ENCODE data around the gene PAIP2.
"Not testable (repeated sequence)": the region's sequence is repeated elsewhere in the genome, so short reads cannot be mapped to it uniquely, and the experiment has no call there.

Gene PAIP2, protein sequence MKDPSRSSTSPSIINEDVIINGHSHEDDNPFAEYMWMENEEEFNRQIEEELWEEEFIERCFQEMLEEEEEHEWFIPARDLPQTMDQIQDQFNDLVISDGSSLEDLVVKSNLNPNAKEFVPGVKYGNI

DNA sequence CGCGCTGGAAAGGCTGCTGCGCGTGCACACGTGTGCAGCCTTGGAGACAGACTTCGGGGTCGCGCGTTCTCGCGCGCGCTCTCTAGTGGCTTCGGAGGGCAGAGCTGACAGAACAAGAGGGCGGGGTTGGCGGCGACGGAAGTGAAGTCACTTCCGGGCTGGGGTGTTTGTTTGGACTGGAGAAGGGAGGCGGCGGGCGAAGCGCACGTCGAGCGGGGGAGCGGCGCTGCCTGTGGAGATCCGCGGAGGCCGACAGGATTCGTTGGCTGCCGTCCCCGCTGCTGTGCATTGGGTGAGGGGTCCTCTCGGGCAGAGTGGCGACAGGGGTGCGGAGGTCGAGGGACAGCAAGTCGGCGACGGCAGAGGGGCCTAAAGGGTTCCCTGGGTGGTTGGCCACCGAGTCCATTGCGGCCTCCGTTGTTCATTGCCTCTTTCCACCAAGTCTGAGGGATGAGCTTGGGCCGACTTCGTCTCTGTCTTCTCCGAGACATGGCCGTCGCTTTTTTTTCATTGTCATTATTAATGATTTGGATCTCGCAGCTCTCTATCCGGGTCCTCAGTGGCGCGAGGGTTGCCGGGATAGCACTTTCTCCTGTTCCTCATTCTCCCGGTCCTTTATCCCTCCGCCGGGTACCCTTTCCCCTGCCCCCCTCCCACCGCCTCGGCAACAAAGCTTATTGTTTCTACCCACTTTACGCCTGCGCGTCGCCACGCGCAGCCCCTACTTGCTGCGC is at the start of gene PAIP2:
PAIP2 (plus strand) TSS at position 166 of the 734 bp plus-strand sequence. CDS start 21,931 bp downstream, outside the sequence.
- peak; percentile 72 for DNase-seq (ENCODE audit: low spot score)

DNA sequence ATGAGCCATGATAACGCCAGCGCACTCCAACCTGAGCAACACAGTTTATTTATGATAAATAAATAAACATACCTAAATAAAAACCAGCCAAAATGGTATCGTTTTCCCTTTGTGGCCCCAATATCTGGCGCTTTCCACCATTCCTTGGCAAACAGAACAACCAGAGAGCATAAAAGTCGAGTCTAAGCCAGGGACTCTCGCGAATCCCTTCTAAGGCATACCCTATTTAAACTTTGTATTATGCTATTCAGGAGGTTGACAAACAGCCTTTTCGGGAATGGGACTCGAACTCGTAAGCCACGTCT is 48.5 kb upstream of the PAIP2 start:
- DNase-seq (ENCODE audit: low spot score), result no peak

DNA sequence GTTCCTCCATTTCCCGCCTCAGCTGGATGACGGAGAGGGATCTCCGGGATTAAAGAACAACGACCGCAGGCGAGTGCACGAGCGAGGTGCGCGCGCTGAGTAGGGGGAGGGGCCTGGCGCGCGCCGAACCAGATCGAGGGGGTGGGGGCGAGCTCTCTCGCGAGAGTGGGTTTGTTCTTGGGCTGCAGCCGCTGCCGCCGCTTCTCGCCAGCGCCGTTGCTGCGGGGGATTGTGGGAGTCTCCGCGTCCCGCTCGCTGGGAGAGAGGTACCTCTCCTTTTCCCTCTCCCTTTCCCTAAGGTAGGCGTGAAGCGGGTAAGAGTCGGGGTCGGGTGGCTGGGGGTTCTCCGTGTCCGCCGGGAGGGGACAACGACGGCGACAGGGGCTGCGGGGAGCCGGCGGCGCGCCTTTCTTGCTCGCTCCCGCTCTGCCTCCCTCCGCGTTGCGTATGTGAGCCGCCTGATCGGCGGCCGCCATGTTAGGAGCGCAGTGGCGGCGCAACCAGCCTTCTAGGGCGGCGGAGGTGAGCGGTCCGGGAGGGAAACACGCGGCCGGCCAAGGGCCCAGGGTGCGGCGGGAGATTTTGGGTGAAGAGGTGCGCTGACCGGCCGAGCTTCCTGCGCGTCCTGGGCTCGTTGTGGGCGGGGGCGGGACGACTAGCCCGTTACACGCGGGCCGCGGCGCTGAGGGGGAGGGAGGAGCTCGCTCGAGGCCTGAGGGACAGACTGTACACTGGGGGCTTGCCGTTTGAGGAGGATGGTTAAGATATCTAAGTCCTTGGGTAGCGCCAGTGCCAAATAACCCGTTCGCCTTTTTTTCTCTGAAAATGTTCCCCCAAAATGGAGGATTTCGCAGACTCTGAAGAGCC is 47.9 kb upstream of the PAIP2 start, which contains the start of gene MATR3:
MATR3 (plus strand) TSS at position 234 of the 867 bp plus-strand sequence. CDS start 13,676 bp downstream, outside the sequence.
- peak; percentile 85 for DNase-seq (ENCODE audit: low spot score)

DNA sequence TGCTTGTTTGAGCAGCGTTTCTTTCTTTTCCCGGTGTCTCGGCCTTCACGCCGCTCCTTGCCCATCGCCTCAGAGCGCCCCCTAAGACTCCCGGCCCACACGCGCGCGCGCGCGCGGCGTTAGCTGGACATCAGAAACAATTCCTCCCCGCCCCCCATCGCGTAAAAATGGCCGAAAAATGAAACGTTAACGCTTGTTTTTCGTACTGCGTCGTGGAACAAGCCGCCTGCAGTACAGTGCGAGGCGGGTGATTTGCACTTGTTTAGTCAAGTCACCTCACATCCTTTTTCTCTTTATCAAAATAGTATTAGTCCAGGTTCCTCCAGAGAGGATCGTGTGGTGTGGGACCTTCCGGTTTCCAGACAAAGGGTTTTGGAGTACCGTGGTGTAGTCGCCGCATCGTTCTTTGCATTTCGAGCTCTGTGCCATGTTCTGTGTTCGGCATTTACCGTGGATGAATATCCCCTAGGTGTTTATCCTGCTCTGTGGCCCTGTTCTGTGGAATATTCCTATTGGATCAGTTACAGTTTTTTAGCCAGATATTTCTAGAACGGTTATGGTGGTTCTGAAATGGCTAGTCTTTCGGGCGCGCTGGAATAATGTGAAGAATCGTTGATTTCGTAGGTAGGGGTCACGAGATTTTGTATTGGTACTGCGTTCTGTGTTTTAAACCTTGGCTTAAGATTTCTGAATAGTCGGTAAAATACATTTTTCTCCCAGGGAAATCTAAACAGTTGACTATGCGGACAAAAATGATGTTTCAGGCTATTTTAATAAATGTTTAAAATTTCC is 47.1 kb upstream of the PAIP2 start:
- DNase-seq (ENCODE audit: low spot score), result peak; percentile 29

DNA sequence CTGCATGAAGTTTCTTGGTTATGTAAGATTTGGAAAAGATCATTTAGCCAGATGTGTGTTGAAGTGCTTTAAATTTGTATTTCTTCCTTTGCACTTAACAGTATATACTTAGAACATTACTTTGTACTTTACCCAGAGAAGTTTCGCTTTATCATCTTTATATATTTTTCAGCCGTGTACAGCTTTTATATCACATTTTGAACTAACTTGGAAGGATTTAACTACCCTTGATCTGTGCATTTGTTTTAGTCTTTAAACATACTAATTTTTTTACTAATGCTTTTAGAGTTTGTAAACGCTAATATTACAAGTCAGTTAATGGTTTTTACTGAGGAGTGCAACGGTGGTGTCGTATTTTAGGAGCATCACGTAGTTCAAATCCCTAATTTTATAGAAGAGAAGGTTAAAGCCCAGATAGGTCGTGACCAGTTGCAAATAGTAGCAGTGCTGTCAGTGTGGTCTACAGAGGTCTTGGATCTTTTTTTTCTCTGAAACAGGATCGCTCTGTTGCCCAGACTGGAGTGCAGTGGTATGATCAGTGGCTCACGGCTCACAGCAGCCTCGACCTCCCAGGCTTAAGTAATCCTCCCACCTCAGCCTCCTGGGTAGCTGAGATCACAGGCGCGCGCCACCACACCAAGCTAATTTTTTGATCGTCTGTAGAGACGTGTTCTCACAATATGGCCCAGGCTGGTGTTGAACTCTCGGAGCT is 46.2 kb upstream of the PAIP2 start:
- DNase-seq (ENCODE audit: low spot score), result no peak

DNA sequence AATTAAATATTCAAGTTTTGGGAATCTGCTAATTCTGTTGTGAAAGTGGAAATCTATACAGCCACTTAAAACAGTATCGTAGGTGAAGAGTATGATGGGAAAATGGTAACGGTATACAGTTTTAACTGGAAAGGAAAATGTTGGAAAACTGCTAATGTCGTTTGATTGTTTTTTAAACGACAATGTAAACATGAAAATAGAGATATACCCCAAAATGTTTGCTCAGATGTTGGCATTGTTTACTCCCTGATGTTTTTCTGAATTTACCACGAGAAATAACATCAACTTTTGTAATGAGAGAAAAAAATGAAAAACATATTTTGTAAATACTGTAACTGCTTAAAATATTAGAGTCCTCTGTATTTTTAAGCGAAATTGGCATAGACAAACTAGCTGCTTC is 45.5 kb upstream of the PAIP2 start:
- DNase-seq (ENCODE audit: low spot score), result no peak

DNA sequence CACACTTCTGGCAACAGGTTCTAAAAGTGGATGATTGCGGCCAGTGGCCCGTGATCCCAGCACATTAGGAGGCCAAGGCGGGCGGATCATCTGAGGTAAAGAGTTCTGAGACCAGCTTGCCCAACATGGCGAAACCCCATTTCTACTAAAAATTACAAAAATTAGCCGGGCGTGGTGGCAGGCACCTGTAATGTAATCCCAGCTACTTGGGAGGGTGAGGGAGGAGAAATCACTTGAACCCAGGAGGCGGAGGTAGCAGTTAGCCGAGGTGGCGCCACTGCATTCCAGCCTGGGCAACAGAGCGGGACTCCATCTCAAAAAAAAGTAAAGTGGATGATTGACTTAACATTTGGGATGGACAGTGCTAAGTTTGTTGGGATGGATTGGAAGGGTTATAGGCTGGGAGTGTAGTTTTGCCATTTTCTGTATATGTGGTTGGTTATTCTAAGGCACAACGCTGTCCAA is 44.8 kb upstream of the PAIP2 start:
- DNase-seq (ENCODE audit: low spot score), result no peak

DNA sequence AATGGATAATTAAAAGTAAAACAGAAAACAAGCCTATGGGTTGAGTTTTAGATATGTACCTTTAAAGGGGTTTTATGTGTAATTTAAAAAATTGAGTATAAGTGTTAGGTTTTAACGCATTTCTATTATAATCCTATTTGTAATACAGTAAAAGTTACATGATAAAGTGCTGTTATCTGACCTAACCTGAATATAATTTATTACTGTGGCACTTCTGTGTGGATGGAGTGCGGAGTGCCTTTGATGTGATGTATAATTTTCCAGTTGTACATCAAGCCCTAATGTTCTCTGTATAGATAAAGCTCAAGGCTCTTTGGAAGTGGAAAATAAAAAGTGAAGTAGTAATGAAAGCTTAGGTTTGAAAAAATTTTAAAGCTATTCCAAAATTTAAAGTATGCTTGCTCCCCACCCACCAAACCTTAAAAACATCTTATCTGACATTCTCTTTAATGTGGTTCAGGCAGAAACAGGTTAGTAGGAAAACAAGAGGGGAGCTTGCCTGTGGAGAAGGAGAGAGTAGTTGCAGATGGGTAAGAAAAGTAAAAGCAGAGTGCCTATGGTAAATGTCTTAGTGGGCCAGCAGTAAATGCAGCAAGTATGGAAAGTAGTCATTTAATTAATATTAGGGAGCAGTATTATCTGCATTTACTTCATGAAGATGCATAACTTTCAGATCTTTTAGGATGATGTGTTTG is 44.1 kb upstream of the PAIP2 start:
- DNase-seq (ENCODE audit: low spot score), result no peak

DNA sequence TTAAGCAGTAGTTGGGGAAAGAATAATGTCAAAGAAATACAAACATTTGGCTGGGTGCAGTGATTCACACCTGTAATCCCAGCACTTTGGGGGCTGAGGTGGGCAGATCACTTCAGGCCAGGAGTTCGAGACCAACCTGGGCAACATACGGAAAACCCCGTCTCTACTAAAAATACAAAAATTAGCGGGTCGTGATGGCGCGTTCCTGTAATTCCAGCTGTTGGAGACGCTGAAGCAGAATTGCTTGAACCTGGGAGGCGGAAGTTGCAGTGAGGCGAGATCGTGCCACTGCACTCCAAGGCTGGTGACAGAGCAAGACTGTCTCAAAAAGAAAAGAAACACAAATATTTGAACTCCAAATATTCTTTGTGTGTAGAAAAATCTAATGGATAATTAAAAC is 43.4 kb upstream of the PAIP2 start:
- no peak for DNase-seq (ENCODE audit: low spot score)

DNA sequence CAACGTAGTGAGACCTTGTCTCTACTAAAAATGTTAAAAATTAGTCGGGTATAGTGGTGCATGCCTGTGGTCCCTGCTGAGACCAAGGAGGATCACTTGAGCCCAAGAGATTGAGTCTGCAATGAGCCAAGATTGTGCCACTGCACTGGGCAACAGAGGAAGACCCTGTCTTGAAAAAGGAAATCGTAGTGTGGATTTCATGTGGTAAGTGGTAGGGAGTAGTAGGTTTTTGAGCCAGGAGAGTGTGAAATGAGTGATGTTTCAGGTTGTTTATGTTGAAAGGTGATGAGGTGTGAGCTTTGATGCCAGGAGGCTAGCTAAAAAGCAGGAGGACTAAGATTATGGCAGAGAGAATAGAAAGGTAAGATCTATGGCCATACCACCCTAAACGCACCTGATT is 42.2 kb upstream of the PAIP2 start:
- DNase-seq (ENCODE audit: low spot score), result no peak

DNA sequence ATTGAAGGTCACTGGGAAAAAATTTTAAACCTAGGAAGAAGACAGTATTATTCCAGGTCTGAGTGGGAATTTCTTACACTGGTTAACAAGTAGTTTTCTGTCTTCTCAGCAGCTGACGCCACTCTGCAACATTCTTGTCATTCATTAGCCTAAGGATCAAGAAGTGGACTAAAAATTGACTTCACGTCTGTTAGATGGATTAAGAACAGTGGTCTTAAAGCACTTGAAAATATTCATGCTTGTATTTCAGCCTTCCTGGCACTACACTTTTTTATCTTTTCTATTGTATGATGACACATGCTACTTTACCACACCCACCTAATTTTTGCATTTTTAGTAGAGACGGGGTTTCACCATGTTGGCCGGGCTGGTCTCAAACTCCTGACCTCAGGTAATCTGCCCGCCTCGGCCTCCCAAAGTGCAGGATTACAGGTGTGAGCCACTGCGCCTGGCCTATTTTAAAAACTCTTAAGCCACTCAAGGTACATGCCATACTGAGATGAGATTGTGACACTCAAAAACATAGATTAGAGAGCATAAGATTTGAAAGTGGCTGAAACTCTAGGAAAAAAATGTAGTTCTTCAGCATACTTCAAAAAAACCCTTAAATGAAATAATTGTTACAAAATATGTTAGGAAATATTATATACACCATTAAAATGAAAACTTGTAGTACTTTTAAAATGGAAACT is 39.7 kb upstream of the PAIP2 start:
- DNase-seq (ENCODE audit: low spot score), result no peak

DNA sequence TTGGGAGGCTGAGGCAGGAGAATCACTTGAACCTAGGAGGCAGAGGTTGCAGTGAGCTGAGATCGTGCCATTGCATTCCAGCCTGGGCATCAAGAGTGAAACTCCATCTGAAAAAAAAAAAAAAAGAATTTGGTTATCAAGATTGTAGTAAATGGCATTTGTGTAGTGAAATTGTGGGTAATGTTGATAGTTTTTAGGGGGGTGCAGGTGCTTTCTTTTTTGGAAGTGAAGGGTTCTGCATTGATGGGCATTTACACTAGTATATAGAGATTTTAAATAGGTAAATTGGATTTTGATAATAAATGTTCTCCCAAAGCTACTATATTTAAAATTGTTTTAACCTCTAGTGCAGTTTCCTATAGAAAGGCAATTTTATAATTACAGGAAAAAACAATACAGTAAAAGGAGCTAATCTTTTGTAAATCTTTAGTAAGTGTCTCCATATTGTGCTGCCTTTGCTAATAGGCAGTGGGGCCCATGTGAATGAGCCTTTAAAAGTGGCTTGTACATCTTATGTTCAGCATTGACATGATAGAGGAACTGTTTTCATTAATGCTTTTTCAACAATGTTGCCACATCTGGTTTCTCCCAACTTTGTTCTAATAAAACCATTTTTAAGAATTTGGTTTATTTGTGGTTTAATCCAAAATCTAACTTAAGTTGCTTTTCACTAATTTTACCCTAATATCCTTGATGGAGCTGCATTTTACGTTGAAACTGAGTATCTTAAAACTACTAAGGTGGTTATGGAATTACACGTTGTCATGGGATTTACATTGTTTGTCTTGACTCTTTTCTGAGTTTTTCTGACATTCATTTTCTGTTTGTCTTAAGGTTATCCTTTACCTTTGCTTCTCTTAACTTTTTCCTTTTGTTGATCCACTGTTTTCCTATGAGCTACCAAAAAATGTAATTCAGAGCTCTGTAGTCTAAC is 37.0 kb upstream of the PAIP2 start:
- DNase-seq (ENCODE audit: low spot score), result no peak

DNA sequence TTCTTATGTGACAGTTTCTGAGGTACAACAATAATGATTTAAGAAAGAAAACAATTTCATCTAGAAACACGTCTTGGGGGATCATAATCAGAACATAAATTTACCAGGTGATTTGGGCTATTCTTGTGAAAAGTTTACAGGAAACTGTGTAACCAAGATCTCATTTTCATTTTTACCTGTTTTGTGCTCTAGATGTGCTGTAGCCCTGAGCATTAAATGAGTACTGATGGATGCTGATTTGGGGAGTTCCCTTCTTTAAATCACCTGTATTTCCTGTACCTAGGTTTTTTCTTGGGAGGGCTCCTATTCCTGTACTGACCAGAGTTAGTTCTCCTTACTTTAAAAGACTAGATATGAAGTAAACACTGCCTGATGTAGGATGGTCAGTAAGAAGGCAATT is 35.5 kb upstream of the PAIP2 start:
- no peak for DNase-seq (ENCODE audit: low spot score)

DNA sequence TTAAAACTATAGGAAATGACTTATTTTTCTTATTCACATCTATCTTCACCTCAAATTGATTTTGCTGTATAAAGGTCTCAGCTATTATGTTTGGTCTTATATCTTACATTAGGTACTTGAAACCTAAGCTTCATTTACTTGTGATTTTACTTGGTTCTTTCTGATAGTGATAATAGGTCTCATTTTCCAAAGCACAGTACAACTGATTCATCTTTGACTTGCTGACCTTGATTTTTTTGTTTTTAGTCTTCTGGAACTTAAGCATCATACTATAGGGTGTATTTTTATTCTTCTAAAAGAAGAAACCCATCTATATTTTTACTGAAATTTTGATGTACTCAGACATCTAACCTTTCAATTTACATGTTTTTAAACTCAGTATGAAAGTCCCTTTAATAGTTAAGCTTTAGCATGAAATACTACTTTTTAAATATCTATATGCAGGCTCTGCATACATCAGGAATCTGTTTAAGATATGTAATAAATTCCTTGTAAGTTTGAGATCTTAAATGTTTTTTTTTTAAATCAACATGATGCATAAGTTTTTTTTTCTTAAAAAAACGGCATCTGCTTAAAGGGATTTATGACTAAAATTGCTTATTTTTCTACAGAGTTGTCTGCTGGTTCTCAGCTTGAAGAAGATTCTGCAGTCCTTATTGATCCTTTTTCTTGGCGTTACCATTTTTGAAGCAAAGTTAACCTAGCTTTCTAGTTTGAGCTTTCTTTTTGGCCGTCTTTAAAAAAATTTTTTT is 34.9 kb upstream of the PAIP2 start:
- no peak for DNase-seq (ENCODE audit: low spot score)

DNA sequence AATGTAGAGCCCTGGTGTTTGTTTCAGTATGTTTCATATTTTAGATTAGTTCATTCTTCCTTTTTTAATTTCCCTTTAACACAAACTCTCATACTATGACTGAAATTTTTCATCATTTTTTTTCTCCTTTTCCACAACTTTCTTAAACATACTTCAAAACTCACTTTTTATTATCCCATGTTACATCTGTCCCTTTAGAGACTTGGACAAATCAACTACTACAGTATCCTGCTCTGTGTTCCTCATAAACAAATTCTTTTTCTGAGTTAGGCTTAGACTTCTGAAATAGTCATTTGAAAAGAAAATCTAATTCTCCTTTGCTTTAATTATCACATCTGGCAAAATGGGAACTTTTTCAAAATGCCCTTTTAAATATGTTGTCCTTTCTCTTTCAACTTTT is 32.9 kb upstream of the PAIP2 start:
- no peak for DNase-seq (ENCODE audit: low spot score)

DNA sequence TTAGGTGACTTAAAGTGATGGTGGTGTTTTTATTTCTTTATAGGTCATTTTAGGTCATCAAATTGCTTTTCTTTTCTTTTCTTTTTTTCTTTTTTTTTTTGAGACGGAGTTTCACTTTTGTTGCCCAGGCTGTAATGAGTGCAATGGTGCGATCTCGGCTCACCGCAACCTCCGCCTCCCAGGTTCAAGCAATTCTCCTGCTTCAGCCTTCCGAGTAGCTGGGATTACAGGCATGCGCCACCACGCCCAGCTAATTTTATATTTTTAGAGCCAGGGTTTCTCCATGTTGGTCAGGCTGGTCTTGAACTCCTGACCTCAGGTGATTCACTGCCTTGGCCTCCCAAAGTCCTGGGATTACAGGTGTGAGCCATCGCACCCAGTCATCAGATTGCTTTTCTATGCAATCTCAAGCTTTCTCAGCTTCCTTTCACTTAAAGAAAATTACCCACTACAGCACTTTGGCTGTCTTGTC is 30.9 kb upstream of the PAIP2 start:
- not testable (repeated sequence) for DNase-seq (ENCODE audit: low spot score)

DNA sequence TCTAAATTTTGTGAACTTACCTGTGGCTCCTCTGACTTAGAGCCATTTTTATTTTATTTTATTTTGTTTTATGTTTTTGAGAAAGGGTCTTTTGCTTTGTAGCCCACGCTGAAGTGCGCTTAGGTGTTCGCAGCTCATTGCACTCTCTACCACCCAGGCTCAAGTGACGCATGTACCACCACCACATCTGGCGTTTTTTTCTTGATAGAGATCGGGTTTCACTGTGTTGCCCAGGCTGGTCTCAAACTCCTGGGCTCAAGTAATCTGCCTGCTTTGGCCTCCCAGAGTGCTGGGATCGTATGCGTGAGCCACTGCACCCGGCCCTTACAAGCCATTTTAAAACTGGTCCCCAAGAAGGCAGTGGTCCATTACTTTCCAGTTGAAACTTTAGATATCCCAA is 29.6 kb upstream of the PAIP2 start:
- no peak for DNase-seq (ENCODE audit: low spot score)

DNA sequence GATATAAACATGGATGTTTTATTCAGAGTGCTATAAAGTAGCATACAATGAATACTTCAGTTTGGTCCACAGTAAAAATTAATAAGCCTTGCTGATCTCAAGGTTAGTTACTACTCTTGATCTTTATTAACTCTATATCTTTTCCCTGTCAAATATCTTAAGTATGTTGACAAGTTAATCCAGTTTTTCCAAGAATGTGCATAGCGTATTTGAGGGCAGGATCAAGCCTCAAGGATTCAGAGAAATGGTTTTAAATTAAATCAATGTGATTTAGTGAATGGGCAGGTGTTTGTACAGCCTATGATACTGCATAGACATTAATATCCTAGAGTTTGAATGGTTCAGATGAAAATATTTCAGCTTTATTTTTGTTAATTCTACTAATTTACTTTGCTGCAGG is 27.4 kb upstream of the PAIP2 start:
- DNase-seq (ENCODE audit: low spot score), result no peak
